DND-41 (cell line): ENCODE results near the gene SIRPA.

Source experiments
- ATAC-seq: fragments of 200-7000 bp; cut with Tn5 transposase; 3 replicates; pipeline ENCODE4 v1.9.1; 2021; ENCODE audit warnings: low read depth; ENCODE audit not compliant: insufficient read depth
- DNase-seq: peaks from one replicate; pipeline ENCODE4 v3.0.0-alpha.2; 2020
- H2AFZ ChIP-seq: 2 replicates; pipeline ENCODE4 v1.6.0; 2012; ENCODE audit warnings: low read depth, low read length
- H3K27ac ChIP-seq: 2 replicates; pipeline ENCODE4 v1.5.1; 2012; ENCODE audit warnings: low read length, inconsistent platforms
- H3K27me3 ChIP-seq: fragments of 200-600 bp; sonication (generic); 2 replicates; pipeline ENCODE4 v1.6.0; 2012; ENCODE audit warnings: low read length, mild to moderate bottlenecking, inconsistent platforms; ENCODE audit not compliant: insufficient read depth, poor library complexity
- H3K36me3 ChIP-seq: 2 replicates; pipeline ENCODE4 v1.5.1; 2012; ENCODE audit warnings: low read length, inconsistent platforms; ENCODE audit not compliant: insufficient read depth
- H3K4me1 ChIP-seq: 2 replicates; pipeline ENCODE4 v1.5.1; 2012; ENCODE audit warnings: mild to moderate bottlenecking, low read length; ENCODE audit not compliant: insufficient read depth
- H3K4me2 ChIP-seq: 2 replicates; pipeline ENCODE4 v1.6.0; 2012; ENCODE audit warnings: mild to moderate bottlenecking, moderate library complexity, low read length, inconsistent platforms; ENCODE audit not compliant: insufficient read depth
- H3K4me3 ChIP-seq, 2 experiments: fragments of 200-600 bp in 1 of 2; shearing (Covaris generic) in 1 of 2; 2 replicates each; pipeline ENCODE4 v1.5.1; 2012 to 2016; ENCODE audit warnings: inconsistent platforms in 2 of 2, low read length in 2 of 2, mild to moderate bottlenecking in 2 of 2, low read depth in 1 of 2, moderate library complexity in 1 of 2
- H3K79me2 ChIP-seq: 2 replicates; pipeline ENCODE4 v1.6.0; 2012; ENCODE audit warnings: low read length, inconsistent platforms; ENCODE audit not compliant: insufficient read depth
- H3K9ac ChIP-seq: 2 replicates; pipeline ENCODE4 v1.6.0; 2012; ENCODE audit warnings: low read depth, mild to moderate bottlenecking, inconsistent platforms, low read length, moderate library complexity
- H3K9me3 ChIP-seq: 2 replicates; pipeline ENCODE4 v1.5.1; 2012; ENCODE audit warnings: low read length, moderate library complexity, mild to moderate bottlenecking, inconsistent platforms; ENCODE audit not compliant: insufficient read depth, severe bottlenecking
- H4K20me1 ChIP-seq: 2 replicates; pipeline ENCODE4 v1.6.0; 2012; ENCODE audit warnings: low read length; ENCODE audit not compliant: insufficient read depth
- EZH2 ChIP-seq: IDR thresholded peaks from 3 replicates; pipeline ENCODE4 v1.6.1; 2012; ENCODE audit warnings: borderline replicate concordance, low read depth, mild to moderate bottlenecking, moderate library complexity, low read length, inconsistent platforms; ENCODE audit not compliant: severe bottlenecking
- TF ChIP-seq, protein P1 (sequence below): IDR thresholded peaks from 2 replicates; pipeline ENCODE4 v1.5.1; 2012; ENCODE audit warnings: borderline replicate concordance, low read length, moderate library complexity, mild to moderate bottlenecking; ENCODE audit not compliant: poor library complexity, severe bottlenecking; ENCODE audit errors: extremely low read depth

Gene SIRPA

DNA sequence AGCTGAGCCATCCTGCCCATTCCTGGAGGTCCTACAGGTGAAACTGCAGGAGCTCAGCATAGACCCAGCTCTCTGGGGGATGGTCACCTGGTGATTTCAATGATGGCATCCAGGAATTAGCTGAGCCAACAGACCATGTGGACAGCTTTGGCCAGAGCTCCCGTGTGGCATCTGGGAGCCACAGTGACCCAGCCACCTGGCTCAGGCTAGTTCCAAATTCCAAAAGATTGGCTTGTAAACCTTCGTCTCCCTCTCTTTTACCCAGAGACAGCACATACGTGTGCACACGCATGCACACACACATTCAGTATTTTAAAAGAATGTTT, 44.0 kb downstream of the SIRPA start:
- no peaks in the 10 kb centered on the region for H3K36me3 ChIP-seq
- no peaks in the 10 kb centered on the region for H3K79me2 ChIP-seq
- H3K9ac ChIP-seq: no peak overlapping the region
- peaks cover 33% of the 10 kb centered on the region for H3K27me3 ChIP-seq
- H3K4me2 ChIP-seq: no peak overlapping the region
- TF ChIP-seq, protein P1, sequence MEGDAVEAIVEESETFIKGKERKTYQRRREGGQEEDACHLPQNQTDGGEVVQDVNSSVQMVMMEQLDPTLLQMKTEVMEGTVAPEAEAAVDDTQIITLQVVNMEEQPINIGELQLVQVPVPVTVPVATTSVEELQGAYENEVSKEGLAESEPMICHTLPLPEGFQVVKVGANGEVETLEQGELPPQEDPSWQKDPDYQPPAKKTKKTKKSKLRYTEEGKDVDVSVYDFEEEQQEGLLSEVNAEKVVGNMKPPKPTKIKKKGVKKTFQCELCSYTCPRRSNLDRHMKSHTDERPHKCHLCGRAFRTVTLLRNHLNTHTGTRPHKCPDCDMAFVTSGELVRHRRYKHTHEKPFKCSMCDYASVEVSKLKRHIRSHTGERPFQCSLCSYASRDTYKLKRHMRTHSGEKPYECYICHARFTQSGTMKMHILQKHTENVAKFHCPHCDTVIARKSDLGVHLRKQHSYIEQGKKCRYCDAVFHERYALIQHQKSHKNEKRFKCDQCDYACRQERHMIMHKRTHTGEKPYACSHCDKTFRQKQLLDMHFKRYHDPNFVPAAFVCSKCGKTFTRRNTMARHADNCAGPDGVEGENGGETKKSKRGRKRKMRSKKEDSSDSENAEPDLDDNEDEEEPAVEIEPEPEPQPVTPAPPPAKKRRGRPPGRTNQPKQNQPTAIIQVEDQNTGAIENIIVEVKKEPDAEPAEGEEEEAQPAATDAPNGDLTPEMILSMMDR: no peak
- TF ChIP-seq EZH2: no peak
- peaks cover 7% of the 10 kb centered on the region; the same call in 1 of the 2 replicates for H4K20me1 ChIP-seq
- H3K27ac ChIP-seq: no peak overlapping the region
- DNase-seq: no peak
- no peaks in the 10 kb centered on the region for H3K9me3 ChIP-seq
- ATAC-seq: no peak
- no peak overlapping the region for H2AFZ ChIP-seq
- no peak overlapping the region for H3K4me3 ChIP-seq
- no peaks in the 10 kb centered on the region for H3K4me1 ChIP-seq

DNA sequence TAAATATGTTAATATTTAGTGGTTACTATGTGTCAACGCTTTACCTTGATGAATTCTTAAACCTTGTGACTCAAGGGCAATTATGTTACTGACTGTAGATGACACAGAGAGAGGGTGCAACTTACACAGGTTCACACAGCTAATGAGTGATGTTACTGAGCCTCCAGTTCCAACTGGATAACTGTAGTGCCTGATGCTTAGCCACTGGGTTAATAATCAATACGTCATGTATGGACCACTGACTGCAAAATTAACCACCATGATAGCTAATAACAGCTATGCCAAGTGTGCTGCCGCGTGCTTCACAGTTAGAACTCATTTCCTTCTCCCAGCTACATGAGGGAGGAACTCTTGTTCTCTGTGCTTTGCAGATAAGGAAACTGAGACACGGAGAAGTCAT, 45.4 kb downstream of the SIRPA start:
- no peak for TF ChIP-seq EZH2
- TF ChIP-seq, protein P1: no peak
- Histone ChIP-seq H3K4me2 (no peak overlapping the region), H3K4me3 (no peak overlapping the region), H4K20me1 (no peaks in the 10 kb centered on the region; the same call in 1 of the 2 replicates), H3K27me3 (peaks cover 45% of the 10 kb centered on the region), H2AFZ (no peak overlapping the region), H3K27ac (no peak overlapping the region), H3K9me3 (no peaks in the 10 kb centered on the region), H3K9ac (no peak overlapping the region), H3K36me3 (no peaks in the 10 kb centered on the region), H3K79me2 (no peaks in the 10 kb centered on the region), H3K4me1 (no peaks in the 10 kb centered on the region)
- no peak for DNase-seq
- no peak for ATAC-seq

DNA sequence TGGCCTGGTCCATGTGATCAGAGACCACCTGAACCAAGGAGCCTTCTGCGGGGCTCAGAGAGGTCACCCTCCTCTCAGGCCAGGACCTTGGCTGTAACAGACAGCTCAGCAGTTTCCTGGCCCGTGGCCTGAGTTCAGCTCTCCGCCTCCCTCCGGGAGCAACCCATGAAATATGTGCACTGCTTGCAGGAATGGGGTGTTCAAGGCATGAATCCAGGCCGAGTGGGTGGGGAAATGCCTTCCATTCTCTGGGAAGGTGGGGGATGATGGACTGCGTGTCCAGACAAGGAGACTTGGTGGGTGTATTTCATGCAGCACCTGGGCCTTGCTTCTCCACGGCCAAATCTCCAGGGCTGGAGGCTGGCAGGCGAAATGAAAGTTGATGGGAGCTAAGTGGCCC, 46.0 kb downstream of the SIRPA start:
- no peak for ATAC-seq
- Histone ChIP-seq H4K20me1 (no peaks in the 10 kb centered on the region; the same call in 1 of the 2 replicates), H3K4me2 (no peak overlapping the region)

More for the DNA sequence above, 46.0 kb downstream of the SIRPA start:
- Histone ChIP-seq H3K4me1 (no peaks in the 10 kb centered on the region), H3K4me3 (no peak overlapping the region), H3K36me3 (no peaks in the 10 kb centered on the region), H3K9me3 (no peaks in the 10 kb centered on the region), H3K27ac (no peak overlapping the region), H3K79me2 (no peaks in the 10 kb centered on the region), H3K27me3 (peaks cover 48% of the 10 kb centered on the region), H2AFZ (no peak overlapping the region), H3K9ac (no peak overlapping the region)
- TF ChIP-seq EZH2: no peak
- TF ChIP-seq, protein P1: no peak
- DNase-seq: no peak
